ENCODE results near the gene OPTC. TPM values are rescaled to one million over a fixed set of nuclear protein-coding genes. Genes with fewer than 3 reads are reported as not detected.
"Not testable (repeated sequence)": the region's sequence is repeated elsewhere in the genome, so short reads cannot be mapped to it uniquely, and the experiment has no call there.

The OPTC gene
- total and polyA plus RNA-seq, 2 of the 13 experiments (the other 11 are each of a cell fraction or from before 2014, with no cell fraction given) = not detected

- POLR2A ChIA-PET = no interaction called here
- no peak overlapping the region for H3K4me3 ChIP-seq (replicated peaks in 1 of 3; ENCODE audit: insufficient read depth in 1 of 3, low read depth in 2 of 3, low read length in 3 of 3)
- no peak for TF ChIP-seq HNRNPLL (IDR thresholded peaks at IDR 0.05; ENCODE audit: low read depth, low read length, poor library complexity, severe bottlenecking)
- TF ChIP-seq MBD4 (IDR thresholded peaks at IDR 0.05; ENCODE audit: borderline replicate concordance, low read length) = no peak
- TF ChIP-seq TBL1XR1 (IDR thresholded peaks at IDR 0.05; ENCODE audit: borderline replicate concordance, low read length, partially characterized antibody) = no peak
- TF ChIP-seq ZSCAN22 (CRISPR knock-in tag; IDR thresholded peaks at IDR 0.05) = no peak
- TF ChIP-seq ZXDC (CRISPR knock-in tag; IDR thresholded peaks at IDR 0.05) = no peak
- no peak for TF ChIP-seq ZNF784 (CRISPR knock-in tag; IDR thresholded peaks at IDR 0.05; ENCODE audit: borderline replicate concordance)
- TF ChIP-seq RBM39 (IDR thresholded peaks at IDR 0.05; ENCODE audit: low read depth, low read length, poor library complexity, severe bottlenecking) = no peak
- no peak for TF ChIP-seq TCF7L2 (IDR thresholded peaks at IDR 0.05; ENCODE audit: low read depth, low read length)
- WGBS (ENCODE audit: low lambda C conversion rate) = 44% methylated on average over 4 of the region's 11 CpGs
- peaks cover 2% of the 10 kb centered on the region; the same call in 1 of the 2 replicates for H4K20me1 ChIP-seq (ENCODE audit: insufficient read depth, low read length)
- H3K79me2 ChIP-seq (ENCODE audit: insufficient read depth, low read length) = no peaks in the 10 kb centered on the region
- no peak overlapping the region for H3K4me2 ChIP-seq (ENCODE audit: low read depth, low read length)
- ATAC-seq (no peak), FAIRE-seq (no peak), DNase-seq (ENCODE audit: low spot score) (no peak)
- no peak overlapping the region for H3K27ac ChIP-seq (ENCODE audit: extremely low read length, insufficient read depth, low read length)
- peaks cover 3 to 23% of the 10 kb centered on the region in 2 experiments; a peak in 4 of 5 replicates for H3K27me3 ChIP-seq (ENCODE audit: control insufficient read depth in 1 of 2, insufficient read depth in 2 of 2, low read length in 2 of 2)
- CTCF ChIA-PET (ENCODE audit: low intra/inter-chr PET ratio, low total read pairs) = no interaction called here
- in situ Hi-C loops (cut with HindIII; ENCODE audit: extremely low pct_ligation_motif_present, low pct_unique_long_range_greater_than_20kb) (no loop called here), intact Hi-C loops (cut with micrococcal nuclease; ENCODE audit: unreplicated experiment) (no loop called here)
- H3K9ac ChIP-seq (ENCODE audit: insufficient read depth, low read depth, low read length) = no peak overlapping the region
- no peak overlapping the region for H2AFZ ChIP-seq (ENCODE audit: low read length)
- no TSS peak for BruUV-seq (replicated peaks)
- no peaks in the 10 kb centered on the region for H3K36me3 ChIP-seq (replicated peaks in 1 of 2; ENCODE audit: control insufficient read depth in 1 of 2, insufficient read depth in 2 of 2, low read length in 2 of 2)
- no peaks in the 10 kb centered on the region for H3K4me1 ChIP-seq (ENCODE audit: insufficient read depth, low read length)
- H3K9me3 ChIP-seq (ENCODE audit: low read length) = no peaks in the 10 kb centered on the region
Measured at GRCh38 chr1:203517426-203518110, 23.6 kb downstream of the OPTC start.

GRCh38 chr1:203518139-203518538 is 24.2 kb downstream of the OPTC start:
- ATAC-seq; H3K4me2 ChIP-seq (ENCODE audit: low read depth, low read length); intact Hi-C loops (cut with micrococcal nuclease; ENCODE audit: unreplicated experiment); H3K4me3 ChIP-seq (replicated peaks in 1 of 3; ENCODE audit: insufficient read depth in 1 of 3, low read depth in 2 of 3, low read length in 3 of 3); DNase-seq (ENCODE audit: low spot score); CTCF ChIA-PET (ENCODE audit: low intra/inter-chr PET ratio, low total read pairs); BruUV-seq (replicated peaks); H3K36me3 ChIP-seq (replicated peaks in 1 of 2; ENCODE audit: control insufficient read depth in 1 of 2, insufficient read depth in 2 of 2, low read length in 2 of 2); H3K4me1 ChIP-seq (ENCODE audit: insufficient read depth, low read length); H3K9me3 ChIP-seq (ENCODE audit: low read length); H3K9ac ChIP-seq (ENCODE audit: insufficient read depth, low read depth, low read length); H3K27ac ChIP-seq (ENCODE audit: extremely low read length, insufficient read depth, low read length); H3K79me2 ChIP-seq (ENCODE audit: insufficient read depth, low read length); in situ Hi-C loops (cut with HindIII; ENCODE audit: extremely low pct_ligation_motif_present, low pct_unique_long_range_greater_than_20kb); FAIRE-seq; H2AFZ ChIP-seq (ENCODE audit: low read length); H4K20me1 ChIP-seq (ENCODE audit: insufficient read depth, low read length); POLR2A ChIA-PET: not testable (repeated sequence)
- peaks cover 3 to 23% of the 10 kb centered on the region in 2 experiments; a peak in 4 of 5 replicates for H3K27me3 ChIP-seq (ENCODE audit: control insufficient read depth in 1 of 2, insufficient read depth in 2 of 2, low read length in 2 of 2)
- WGBS (ENCODE audit: low lambda C conversion rate) = 54% methylated on average over 3 of the region's 4 CpGs

Data from HepG2 (cell line).